Brain microvascular endothelial cell (primary cell): ENCODE data around the gene PCGF2.

Experiments
- DNase-seq: peaks from one replicate; pipeline ENCODE4 v3.0.0-alpha.2; 2020
- H3K27ac ChIP-seq: fragments of 250-450 bp; sonication (Bioruptor Pico); 2 replicates; pipeline ENCODE4 v1.5.1; 2020; ENCODE audit warnings: mild to moderate bottlenecking, moderate library complexity
- H3K27me3 ChIP-seq: fragments of 250-450 bp; sonication (Bioruptor Pico); replicated peaks from 2 replicates; pipeline ENCODE4 v1.5.1; 2020; ENCODE audit warnings: mild to moderate bottlenecking
- H3K36me3 ChIP-seq: fragments of 250-450 bp; sonication (Bioruptor Pico); replicated peaks from 2 replicates; pipeline ENCODE4 v1.5.1; 2020; ENCODE audit warnings: mild to moderate bottlenecking
- H3K4me3 ChIP-seq: 2 replicates; pipeline ENCODE4 v1.5.1; 2011; ENCODE audit warnings: low read depth, mild to moderate bottlenecking, control low read depth, low read length, moderate library complexity
- CTCF ChIP-seq: IDR thresholded peaks from 2 replicates; pipeline ENCODE4 v1.5.1; 2011; ENCODE audit warnings: low read depth, mild to moderate bottlenecking, moderate library complexity, low read length, control low read depth, inconsistent platforms; ENCODE audit errors: missing control alignments
- in situ Hi-C: cut with HindIII; loops from 2 replicates; pipeline ENCODE4 v1.10.0; 2017; ENCODE audit warnings: low sequenced_read_pairs, low pct_ligation_motif_present

The PCGF2 gene

DNA sequence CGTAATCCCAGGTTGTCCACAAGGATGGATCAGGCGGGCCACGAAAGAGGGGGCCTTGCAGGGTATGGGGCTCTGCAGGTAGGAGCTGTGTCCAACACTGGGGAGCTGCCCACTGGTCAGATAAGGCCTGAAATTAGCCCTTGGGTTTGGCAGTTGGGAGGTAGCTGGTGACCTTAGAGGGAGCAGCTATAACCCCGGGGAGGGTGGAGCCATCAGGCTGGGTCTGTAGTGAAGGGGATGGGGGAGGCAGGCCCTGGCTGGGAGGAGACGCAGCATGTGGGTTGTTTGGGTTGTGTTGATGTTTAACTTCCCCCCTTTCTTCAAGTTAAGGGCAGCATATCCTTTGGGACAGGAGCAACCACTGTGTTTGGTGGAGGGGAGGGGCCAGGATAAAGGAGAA, 37.2 kb downstream of the PCGF2 start:
- H3K36me3 ChIP-seq: peaks cover 25% of the 10 kb centered on the region
- in situ Hi-C loops: no loop called here
- no peak for TF ChIP-seq CTCF
- no peak overlapping the region for H3K4me3 ChIP-seq
- H3K27me3 ChIP-seq: no peaks in the 10 kb centered on the region
- H3K27ac ChIP-seq: no peak overlapping the region
- DNase-seq: no peak

DNA sequence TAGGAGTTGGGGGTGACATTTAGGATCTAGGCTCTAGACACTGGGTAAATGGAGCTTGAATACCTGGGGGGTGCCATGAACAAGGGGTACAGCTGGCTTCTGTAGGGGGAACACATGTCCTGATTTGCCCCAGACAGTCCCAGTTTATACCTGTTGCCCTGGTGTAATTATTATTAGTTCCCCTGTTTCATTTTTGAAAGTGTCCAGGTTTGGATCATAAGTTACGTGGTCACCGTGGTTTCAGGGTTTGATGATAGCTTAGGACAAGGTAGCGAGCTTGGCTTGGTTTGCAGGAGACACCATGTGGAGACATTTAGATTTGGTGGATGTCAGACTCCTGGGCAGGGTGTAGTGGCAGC, 37.6 kb downstream of the PCGF2 start:
- Histone ChIP-seq H3K27ac (no peak overlapping the region), H3K36me3 (peaks cover 23% of the 10 kb centered on the region), H3K4me3 (no peak overlapping the region), H3K27me3 (no peaks in the 10 kb centered on the region)
- TF ChIP-seq CTCF: no peak
- in situ Hi-C loops: no loop called here
- no peak for DNase-seq

DNA sequence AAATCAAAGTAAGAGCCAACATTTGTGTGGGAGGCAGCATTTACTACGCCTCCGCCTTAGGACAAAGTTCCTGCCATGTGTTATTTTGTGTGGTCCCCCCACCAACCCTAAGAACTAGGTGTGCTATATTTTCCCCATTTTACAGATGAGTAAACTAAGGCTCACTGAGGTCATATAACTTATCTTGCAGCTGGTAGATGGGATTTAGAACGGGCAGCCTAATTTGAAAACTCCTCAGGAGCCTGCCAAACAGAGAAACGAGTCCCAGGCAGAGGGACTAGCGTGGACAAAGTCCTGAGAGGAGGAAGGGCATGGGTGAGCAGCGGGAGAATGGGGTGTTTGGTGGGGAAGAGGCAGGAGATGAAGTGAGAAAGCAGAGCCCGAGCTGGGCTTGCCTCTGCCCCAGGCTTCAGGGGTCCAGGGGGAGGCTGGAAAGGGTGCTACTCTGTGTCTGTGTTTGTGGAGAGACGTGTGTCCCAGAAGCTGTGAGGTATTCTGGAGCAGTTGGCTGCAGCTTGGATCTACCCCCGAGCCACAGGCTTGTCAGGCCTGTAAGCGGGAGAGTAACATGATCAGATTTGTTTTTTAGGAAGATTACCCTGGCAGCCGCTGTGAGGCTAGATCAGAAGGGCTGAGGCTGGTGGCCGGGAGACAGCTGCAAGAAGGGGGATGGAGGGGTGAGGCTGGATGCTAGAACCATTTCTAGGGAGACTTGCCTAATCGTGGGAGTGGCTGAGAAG, 38.1 kb downstream of the PCGF2 start:
- Histone ChIP-seq H3K27ac (no peak overlapping the region), H3K36me3 (peaks cover 19% of the 10 kb centered on the region), H3K4me3 (no peak overlapping the region), H3K27me3 (no peaks in the 10 kb centered on the region)
- no peak for DNase-seq
- TF ChIP-seq CTCF: no peak
- in situ Hi-C loops: no loop called here

DNA sequence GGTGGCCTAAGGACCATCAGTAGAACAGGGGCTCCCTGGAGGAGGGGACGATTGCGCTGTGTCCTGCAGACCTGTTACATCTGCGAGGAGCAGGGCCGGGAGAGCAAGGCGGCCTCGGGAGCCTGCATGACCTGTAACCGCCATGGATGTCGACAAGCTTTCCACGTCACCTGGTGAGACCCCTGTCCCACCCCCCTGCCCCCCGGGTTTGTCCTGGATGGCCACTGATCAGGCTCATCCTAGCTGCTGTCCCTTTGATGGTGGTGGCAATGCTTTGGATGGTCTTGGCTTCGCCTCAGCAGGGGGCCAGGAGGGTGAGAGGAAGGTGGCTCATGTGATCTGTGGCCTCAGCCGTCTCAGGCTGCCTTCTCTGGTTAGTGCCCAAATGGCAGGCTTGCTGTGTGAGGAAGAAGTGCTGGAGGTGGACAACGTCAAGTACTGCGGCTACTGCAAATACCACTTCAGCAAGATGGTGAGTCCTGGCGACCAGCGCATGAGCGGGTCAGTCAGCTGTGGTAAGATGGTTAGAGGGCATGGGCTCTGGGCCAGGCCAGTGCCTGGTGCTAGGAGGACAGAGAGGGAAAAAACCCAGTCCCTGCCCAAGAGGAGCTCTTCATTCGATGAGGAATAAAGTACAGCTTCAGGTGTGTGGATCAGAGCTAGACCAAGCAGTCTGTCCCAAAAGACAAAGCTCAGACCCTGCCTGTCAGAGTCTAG, 38.9 kb downstream of the PCGF2 start:
- no peaks in the 10 kb centered on the region for H3K27me3 ChIP-seq
- TF ChIP-seq CTCF: no peak
- no peak overlapping the region for H3K4me3 ChIP-seq
- DNase-seq: no peak
- H3K36me3 ChIP-seq: peaks cover 18% of the 10 kb centered on the region
- no peak overlapping the region for H3K27ac ChIP-seq
- in situ Hi-C loops: no loop called here

GRCh38 chr17:38707678-38708351, 40.3 kb downstream of the PCGF2 start:
- Histone ChIP-seq H3K36me3 (peaks cover 12% of the 10 kb centered on the region), H3K27ac (no peak overlapping the region), H3K4me3 (no peak overlapping the region), H3K27me3 (no peaks in the 10 kb centered on the region)
- in situ Hi-C loops: no loop called here
- no peak for TF ChIP-seq CTCF
- DNase-seq: no peak
